H9 (cell line): ENCODE results near the gene WLS. TPM values are rescaled to one million over a fixed set of nuclear protein-coding genes. Genes with fewer than 3 reads are reported as not detected.

Experiments
- DNase-seq: peaks from one replicate; pipeline ENCODE4 v3.0.0-alpha.2; 2017
- H2AFZ ChIP-seq: one replicate; pipeline ENCODE4 v1.6.1; 2013; ENCODE audit warnings: mild to moderate bottlenecking, low read length, control low read depth, moderate library complexity
- H2AK5ac ChIP-seq: 2 replicates; pipeline ENCODE4 v1.6.1; 2013; ENCODE audit warnings: low read length, control low read depth, mixed read lengths; ENCODE audit not compliant: insufficient read length
- H2BK120ac ChIP-seq: one replicate; pipeline ENCODE4 v1.6.1; 2013; ENCODE audit warnings: low read depth, mild to moderate bottlenecking, low read length, control low read depth, inconsistent platforms; ENCODE audit not compliant: poor library complexity, severe bottlenecking
- H2BK12ac ChIP-seq: 2 replicates; pipeline ENCODE4 v1.6.1; 2013; ENCODE audit warnings: low read length, control low read depth, mixed read lengths, low read depth; ENCODE audit not compliant: insufficient read length
- H2BK15ac ChIP-seq: 2 replicates; pipeline ENCODE4 v1.6.1; 2013; ENCODE audit warnings: low read depth, low read length, control low read depth
- H2BK20ac ChIP-seq: one replicate; pipeline ENCODE4 v1.6.1; 2013; ENCODE audit warnings: low read depth, mild to moderate bottlenecking, low read length, control low read depth, inconsistent platforms; ENCODE audit not compliant: poor library complexity, severe bottlenecking
- H2BK5ac ChIP-seq: 2 replicates; pipeline ENCODE4 v1.6.1; 2013; ENCODE audit warnings: low read length, control low read depth, mixed read lengths; ENCODE audit not compliant: insufficient read length
- H3K14ac ChIP-seq: 2 replicates; pipeline ENCODE4 v1.6.1; 2013; ENCODE audit warnings: low read length, control low read depth; ENCODE audit not compliant: insufficient read depth
- H3K18ac ChIP-seq: 2 replicates; pipeline ENCODE4 v1.6.1; 2013; ENCODE audit warnings: low read depth, mild to moderate bottlenecking, mixed read lengths, low read length, control low read depth; ENCODE audit not compliant: insufficient read length
- H3K23ac ChIP-seq: 2 replicates; pipeline ENCODE4 v1.6.1; 2013; ENCODE audit warnings: low read length, control low read depth, mixed read lengths, low read depth; ENCODE audit not compliant: insufficient read length
- H3K23me2 ChIP-seq: 2 replicates; pipeline ENCODE4 v1.6.1; 2013; ENCODE audit warnings: low read depth, mild to moderate bottlenecking, mixed read lengths, low read length, control low read depth; ENCODE audit not compliant: insufficient read length, poor library complexity, severe bottlenecking
- H3K27ac ChIP-seq: 2 replicates; pipeline ENCODE4 v1.5.1; 2013; ENCODE audit warnings: low read length, control low read depth, mixed read lengths, low read depth; ENCODE audit not compliant: insufficient read length
- H3K27me3 ChIP-seq: 2 replicates; pipeline ENCODE4 v1.6.1; 2013; ENCODE audit warnings: low read length, control low read depth, inconsistent platforms; ENCODE audit not compliant: insufficient read depth
- H3K4ac ChIP-seq: 2 replicates; pipeline ENCODE4 v1.6.1; 2013; ENCODE audit warnings: low read depth, mild to moderate bottlenecking, control low read depth, inconsistent platforms, low read length, moderate library complexity
- H3K4me1 ChIP-seq: 2 replicates; pipeline ENCODE4 v1.6.1; 2013; ENCODE audit warnings: low read length, control low read depth, inconsistent platforms; ENCODE audit not compliant: insufficient read depth
- H3K4me2 ChIP-seq: 2 replicates; pipeline ENCODE4 v1.6.1; 2013; ENCODE audit warnings: low read length, control low read depth, mixed read lengths; ENCODE audit not compliant: insufficient read length, insufficient read depth
- H3K56ac ChIP-seq: 2 replicates; pipeline ENCODE4 v1.6.1; 2013; ENCODE audit warnings: low read depth, mild to moderate bottlenecking, mixed read lengths, low read length, control low read depth; ENCODE audit not compliant: insufficient read length
- H3K79me1 ChIP-seq: 2 replicates; pipeline ENCODE4 v1.6.1; 2013; ENCODE audit warnings: low read depth, mild to moderate bottlenecking, moderate library complexity, low read length, control low read depth, inconsistent platforms; ENCODE audit not compliant: insufficient read depth, poor library complexity, severe bottlenecking
- H3K79me2 ChIP-seq: 2 replicates; pipeline ENCODE4 v1.6.1; 2013; ENCODE audit warnings: low read length, control low read depth, inconsistent platforms; ENCODE audit not compliant: insufficient read depth
- H3K9ac ChIP-seq: 2 replicates; pipeline ENCODE4 v1.6.1; 2013; ENCODE audit warnings: low read length, control low read depth, mixed read lengths; ENCODE audit not compliant: insufficient read length; ENCODE audit errors: extremely low read depth
- H3K9me3 ChIP-seq: one replicate; pipeline ENCODE4 v1.6.1; 2013; ENCODE audit warnings: low read depth, low read length, inconsistent platforms; ENCODE audit not compliant: control insufficient read depth
- H3T11ph ChIP-seq: one replicate; pipeline ENCODE4 v1.6.1; 2013; ENCODE audit warnings: mild to moderate bottlenecking, low read length, control low read depth, inconsistent platforms
- H4K20me1 ChIP-seq: one replicate; pipeline ENCODE4 v1.6.1; 2013; ENCODE audit not compliant: control insufficient read depth, insufficient read length, insufficient read depth
- H4K5ac ChIP-seq: 2 replicates; pipeline ENCODE4 v1.6.1; 2013; ENCODE audit warnings: low read depth, mild to moderate bottlenecking, mixed read lengths, low read length, control low read depth; ENCODE audit not compliant: insufficient read length
- H4K8ac ChIP-seq: replicated peaks from 2 replicates; pipeline ENCODE4 v1.6.1; 2013; ENCODE audit warnings: low read length, control low read depth, mixed read lengths, low read depth; ENCODE audit not compliant: insufficient read length
- H4K91ac ChIP-seq: 2 replicates; pipeline ENCODE4 v1.6.1; 2013; ENCODE audit warnings: low read depth, mild to moderate bottlenecking, moderate library complexity, mixed read lengths, low read length, control low read depth; ENCODE audit not compliant: insufficient read length
- H3K27ac Mint-ChIP-seq, 3 experiments: 2 replicates in 2 of 3; 3 replicates in 1 of 3; pipeline ENCODE4 v1.8.0; 2020 to 2021; ENCODE audit warnings: mixed read lengths in 3 of 3, mild to moderate bottlenecking in 1 of 3, moderate library complexity in 1 of 3
- H3K27me3 Mint-ChIP-seq: 2 replicates; pipeline ENCODE4 v1.8.0; 2021; ENCODE audit warnings: low read depth, mild to moderate bottlenecking, moderate library complexity, mixed read lengths
- H3K36me3 Mint-ChIP-seq, 3 experiments: 2 replicates in 2 of 3; 3 replicates in 1 of 3; pipeline ENCODE4 v1.8.0; 2020 to 2021; ENCODE audit warnings: low read depth in 3 of 3, mixed read lengths in 3 of 3; ENCODE audit not compliant: insufficient read depth in 1 of 3
- H3K4me1 Mint-ChIP-seq, 2 experiments: 2 replicates each; pipeline ENCODE4 v1.8.0; 2020; ENCODE audit warnings: mixed read lengths in 2 of 2
- H3K4me3 Mint-ChIP-seq, 2 experiments: 2 replicates in 1 of 2; 3 replicates in 1 of 2; pipeline ENCODE4 v1.8.0; 2020 to 2021; ENCODE audit warnings: mild to moderate bottlenecking in 2 of 2, mixed read lengths in 2 of 2, moderate library complexity in 1 of 2
- H3K9me3 Mint-ChIP-seq, 2 experiments: 2 replicates in 1 of 2; 3 replicates in 1 of 2; pipeline ENCODE4 v1.8.0; 2020; ENCODE audit warnings: mild to moderate bottlenecking in 2 of 2, mixed read lengths in 2 of 2, moderate library complexity in 1 of 2
- WGBS: extraction: QIAGEN DNeasy Blood & Tissue Kit; methylation state at CpG from one replicate; pipeline ENCODE4 v1.1.7; 2013; ENCODE audit warnings: missing lambda C conversion rate, low lambda C conversion rate, mixed read lengths; ENCODE audit not compliant: insufficient read length; ENCODE audit errors: extremely low coverage; 5-methylcytosine and 5-hydroxymethylcytosine counted together
- total RNA-seq: library from RNA; stranded (reverse); gene quantifications from 2 replicates; pipeline ENCODE4 v1.2.1, GENCODE V29; 2021
- TF ChIP-seq, protein P1 (sequence below): fragments of 200-600 bp; sonication (generic); conservative IDR thresholded peaks from 3 replicates; pipeline ENCODE4 v1.8.0; 2021; ENCODE audit warnings: antibody characterized with exemption, mild to moderate bottlenecking

WLS gene
- total RNA-seq, 1 experiment from 2014 or later, result 0.94 TPM

DNA sequence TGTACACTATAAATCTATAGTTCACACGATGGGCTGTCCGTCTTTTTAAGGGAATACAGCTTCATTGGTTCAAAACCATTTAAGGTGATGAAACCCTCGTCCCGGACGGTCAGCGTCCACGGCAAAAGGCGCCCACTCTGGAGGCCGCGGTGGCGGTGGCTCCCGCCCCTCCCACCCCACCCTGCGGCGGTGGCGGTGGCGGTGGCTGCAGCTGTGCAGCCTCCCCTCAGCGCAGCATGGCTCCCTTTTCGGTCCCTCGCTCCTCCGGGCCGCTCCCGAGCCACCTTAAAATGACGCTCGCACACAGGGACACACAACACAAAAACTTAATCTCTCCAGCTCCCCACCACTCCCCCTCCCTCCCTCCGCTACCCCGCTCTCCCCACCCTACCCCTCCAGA lies 69.1 kb downstream of the WLS start:
- H2AK5ac ChIP-seq, result no peak overlapping the region
- H3K79me1 ChIP-seq, result no peaks in the 10 kb centered on the region
- Mint-ChIP-seq H3K9me3 (no peaks in the 10 kb centered on the region), H3K27ac (no peak overlapping the region), H3K27me3 (peaks cover 27% of the 10 kb centered on the region), H3K4me1 (no peaks in the 10 kb centered on the region), H3K36me3 (no peaks in the 10 kb centered on the region), H3K4me3 (no peak overlapping the region)
- no peak overlapping the region for H4K91ac ChIP-seq
- no peak overlapping the region for H2BK120ac ChIP-seq
- no peak overlapping the region for H2AFZ ChIP-seq
- no peak overlapping the region for H3K9ac ChIP-seq
- H2BK20ac ChIP-seq, result no peak overlapping the region
- no peaks in the 10 kb centered on the region for H3K4me1 ChIP-seq
- no peaks in the 10 kb centered on the region for H3K9me3 ChIP-seq
- no peak for DNase-seq
- H3K79me2 ChIP-seq, result no peaks in the 10 kb centered on the region
- no peak overlapping the region for H3K56ac ChIP-seq
- H4K8ac ChIP-seq, result no peak overlapping the region
- H2BK12ac ChIP-seq, result no peak overlapping the region
- H3T11ph ChIP-seq, result no peak overlapping the region
- no peak overlapping the region for H4K5ac ChIP-seq
- TF ChIP-seq, protein P1, sequence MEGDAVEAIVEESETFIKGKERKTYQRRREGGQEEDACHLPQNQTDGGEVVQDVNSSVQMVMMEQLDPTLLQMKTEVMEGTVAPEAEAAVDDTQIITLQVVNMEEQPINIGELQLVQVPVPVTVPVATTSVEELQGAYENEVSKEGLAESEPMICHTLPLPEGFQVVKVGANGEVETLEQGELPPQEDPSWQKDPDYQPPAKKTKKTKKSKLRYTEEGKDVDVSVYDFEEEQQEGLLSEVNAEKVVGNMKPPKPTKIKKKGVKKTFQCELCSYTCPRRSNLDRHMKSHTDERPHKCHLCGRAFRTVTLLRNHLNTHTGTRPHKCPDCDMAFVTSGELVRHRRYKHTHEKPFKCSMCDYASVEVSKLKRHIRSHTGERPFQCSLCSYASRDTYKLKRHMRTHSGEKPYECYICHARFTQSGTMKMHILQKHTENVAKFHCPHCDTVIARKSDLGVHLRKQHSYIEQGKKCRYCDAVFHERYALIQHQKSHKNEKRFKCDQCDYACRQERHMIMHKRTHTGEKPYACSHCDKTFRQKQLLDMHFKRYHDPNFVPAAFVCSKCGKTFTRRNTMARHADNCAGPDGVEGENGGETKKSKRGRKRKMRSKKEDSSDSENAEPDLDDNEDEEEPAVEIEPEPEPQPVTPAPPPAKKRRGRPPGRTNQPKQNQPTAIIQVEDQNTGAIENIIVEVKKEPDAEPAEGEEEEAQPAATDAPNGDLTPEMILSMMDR, result no peak
- no peak overlapping the region for H3K23ac ChIP-seq
- no peak overlapping the region for H3K4ac ChIP-seq
- no peak overlapping the region for H3K27ac ChIP-seq
- no CpG with 5 or more reads among the region's 26 CpGs for WGBS
- H3K27me3 ChIP-seq, result no peaks in the 10 kb centered on the region
- no peak overlapping the region for H2BK15ac ChIP-seq
- H2BK5ac ChIP-seq, result no peak overlapping the region
- H3K4me2 ChIP-seq, result no peak overlapping the region
- H3K14ac ChIP-seq, result no peak overlapping the region
- no peaks in the 10 kb centered on the region for H4K20me1 ChIP-seq
- H3K23me2 ChIP-seq, result no peaks in the 10 kb centered on the region
- H3K18ac ChIP-seq, result no peak overlapping the region
